ENCODE data around the gene LINC01488. TPM values are rescaled to one million over a fixed set of nuclear protein-coding genes. Genes with fewer than 3 reads are reported as not detected.

The LINC01488 gene
- total and polyA plus RNA-seq, 2 of the 13 experiments (the other 11 are each of a cell fraction or from before 2014, with no cell fraction given) = 0.26 to 0.58 TPM

GRCh38 chr11:69461272-69461962, 20.0 kb upstream of the LINC01488 start:
- H4K20me1 ChIP-seq (ENCODE audit: insufficient read depth, low read length) = no peaks in the 10 kb centered on the region
- ChIA-PET CTCF (ENCODE audit: low intra/inter-chr PET ratio, low total read pairs) (no interaction called here), POLR2A (no interaction called here)
- no TSS peak for BruUV-seq (replicated peaks)
- H3K9me3 ChIP-seq (ENCODE audit: low read length) = no peaks in the 10 kb centered on the region
- H3K4me1 ChIP-seq (ENCODE audit: insufficient read depth, low read length) = peaks cover 17% of the 10 kb centered on the region
- peaks cover 1 to 8% of the 10 kb centered on the region in 2 experiments; a peak in 2 of 5 replicates for H3K27me3 ChIP-seq (ENCODE audit: control insufficient read depth in 1 of 2, insufficient read depth in 2 of 2, low read length in 2 of 2)
- in situ Hi-C loops (cut with HindIII; ENCODE audit: extremely low pct_ligation_motif_present, low pct_unique_long_range_greater_than_20kb) (no loop called here), intact Hi-C loops (cut with micrococcal nuclease; ENCODE audit: unreplicated experiment) (no loop called here)
- FAIRE-seq (no peak), DNase-seq (ENCODE audit: low spot score) (no peak), ATAC-seq (no peak)
- no peak overlapping the region for H3K27ac ChIP-seq (ENCODE audit: extremely low read length, insufficient read depth, low read length)
- H3K36me3 ChIP-seq (replicated peaks in 1 of 2; ENCODE audit: control insufficient read depth in 1 of 2, insufficient read depth in 2 of 2, low read length in 2 of 2) = no peaks in the 10 kb centered on the region
- TF ChIP-seq ZNF563 (CRISPR knock-in tag; IDR thresholded peaks at IDR 0.05) = no peak
- TF ChIP-seq ZNF362 (CRISPR knock-in tag; IDR thresholded peaks at IDR 0.05; ENCODE audit: borderline replicate concordance) = no peak
- TF ChIP-seq NFRKB (IDR thresholded peaks at IDR 0.05) = no peak
- TF ChIP-seq MXI1 (IDR thresholded peaks at IDR 0.05; ENCODE audit: borderline replicate concordance, low read depth, low read length) = no peak
- no peak for TF ChIP-seq SNRNP70 (IDR thresholded peaks at IDR 0.05; ENCODE audit: low read depth, low read length)
- TF ChIP-seq MEF2D (CRISPR knock-in tag; IDR thresholded peaks at IDR 0.05) = no peak
- TF ChIP-seq ZNF747 (CRISPR knock-in tag; IDR thresholded peaks at IDR 0.05; ENCODE audit: borderline replicate concordance) = no peak
- no peak for TF ChIP-seq BHLHE40 (IDR thresholded peaks at IDR 0.05; ENCODE audit: low read length)
- TF ChIP-seq PBX3 (CRISPR knock-in tag; IDR thresholded peaks at IDR 0.05; ENCODE audit: borderline replicate concordance) = no peak
- TF ChIP-seq ZNF652 (CRISPR knock-in tag; IDR thresholded peaks at IDR 0.05; ENCODE audit: borderline replicate concordance, low read depth) = no peak
- TF ChIP-seq DPF2 (CRISPR knock-in tag; IDR thresholded peaks at IDR 0.05; ENCODE audit: borderline replicate concordance, low read depth) = no peak
- H2AFZ ChIP-seq (ENCODE audit: low read length) = no peak overlapping the region
- no peak overlapping the region for H3K4me3 ChIP-seq (replicated peaks in 1 of 3; ENCODE audit: insufficient read depth in 1 of 3, low read depth in 2 of 3, low read length in 3 of 3)
- no peak overlapping the region for H3K9ac ChIP-seq (ENCODE audit: insufficient read depth, low read depth, low read length)
- no peaks in the 10 kb centered on the region for H3K79me2 ChIP-seq (ENCODE audit: insufficient read depth, low read length)
- WGBS (ENCODE audit: low lambda C conversion rate) = 48% methylated on average over 7 of the region's 7 CpGs
- no peak overlapping the region for H3K4me2 ChIP-seq (ENCODE audit: low read depth, low read length)
